ENCODE data around the gene PIK3R4. TPM values are rescaled to one million over a fixed set of nuclear protein-coding genes. Genes with fewer than 3 reads are reported as not detected.

The PIK3R4 gene
- total RNA-seq, 2 experiments from 2014 or later = 13.7 to 14.5 TPM

- POLR2A ChIA-PET = no interaction called here
Measured at GRCh38 chr3:130783629-130784028, 37.0 kb upstream of the PIK3R4 start.

DNA sequence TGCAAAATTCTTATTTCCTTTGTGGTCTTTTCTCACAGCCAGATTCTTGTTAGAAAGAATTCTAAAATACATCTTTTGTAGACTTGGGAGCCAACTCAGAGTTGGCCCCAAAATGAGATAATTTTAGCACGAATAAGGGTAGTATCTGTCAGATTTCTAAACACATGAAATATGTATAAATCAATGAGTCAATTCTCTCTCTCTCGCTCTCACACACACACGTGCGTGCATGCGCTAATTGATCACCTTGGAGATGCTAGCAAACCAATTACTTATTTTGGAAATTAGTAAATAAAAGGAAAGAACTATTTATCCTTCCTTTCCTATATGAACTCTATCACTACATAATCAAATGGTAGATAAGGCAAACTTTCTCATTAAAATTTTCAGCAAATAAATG, 32.9 kb upstream of the PIK3R4 start:
- intact Hi-C loops (cut with DNase I, micrococcal nuclease) = no loop called here
- ChIA-PET CTCF (no interaction called here), POLR2A (no interaction called here)
- no peak overlapping the region for H3K4me3 ChIP-seq (ENCODE audit: low read length)
- H3K27me3 Mint-ChIP-seq = no peaks in the 10 kb centered on the region
- H3K9me3 ChIP-seq (ENCODE audit: control insufficient read depth in 1 of 2, insufficient read depth in 1 of 2, low read length in 2 of 2) = no peaks in the 10 kb centered on the region
- H3K27ac Mint-ChIP-seq = no peak overlapping the region
- H3K9me3 Mint-ChIP-seq = no peaks in the 10 kb centered on the region
- TF ChIP-seq CTCF (IDR thresholded peaks at IDR 0.05) = no peak
- H3K27ac ChIP-seq (ENCODE audit: low read depth in 1 of 2, low read length in 2 of 2) = no peak overlapping the region
- no peaks in the 10 kb centered on the region for H3K36me3 Mint-ChIP-seq (ENCODE audit: low read depth)
- no peaks in the 10 kb centered on the region for H3K27me3 ChIP-seq (ENCODE audit: control insufficient read depth in 1 of 2, insufficient read depth in 2 of 2, low read length in 2 of 2)
- no peak overlapping the region for H3K4me3 Mint-ChIP-seq
- H3K36me3 ChIP-seq (ENCODE audit: insufficient read depth, low read length) = no peaks in the 10 kb centered on the region
- H3K4me1 Mint-ChIP-seq (ENCODE audit: low read depth) = no peaks in the 10 kb centered on the region
- DNase-seq (no peak), ATAC-seq (ENCODE audit: poor library complexity) (no peak)
- H3K4me1 ChIP-seq (ENCODE audit: insufficient read depth, low read length) = no peaks in the 10 kb centered on the region

More at GRCh38 chr3:130783629-130784028, 37.0 kb upstream of the PIK3R4 start:
- Histone ChIP-seq H3K4me1 (ENCODE audit: insufficient read depth, low read length) (no peaks in the 10 kb centered on the region), H3K27ac (ENCODE audit: low read depth in 1 of 2, low read length in 2 of 2) (no peak overlapping the region), H3K36me3 (ENCODE audit: insufficient read depth, low read length) (no peaks in the 10 kb centered on the region), H3K27me3 (ENCODE audit: control insufficient read depth in 1 of 2, insufficient read depth in 2 of 2, low read length in 2 of 2) (no peaks in the 10 kb centered on the region), H3K4me3 (ENCODE audit: low read length) (no peak overlapping the region), H3K9me3 (ENCODE audit: control insufficient read depth in 1 of 2, insufficient read depth in 1 of 2, low read length in 2 of 2) (no peaks in the 10 kb centered on the region)
- H3K36me3 Mint-ChIP-seq (ENCODE audit: low read depth) = no peaks in the 10 kb centered on the region
- no peaks in the 10 kb centered on the region for H3K27me3 Mint-ChIP-seq
- no peak overlapping the region for H3K27ac Mint-ChIP-seq
- no peak for DNase-seq
- no peaks in the 10 kb centered on the region for H3K4me1 Mint-ChIP-seq (ENCODE audit: low read depth)
- intact Hi-C loops (cut with DNase I, micrococcal nuclease) = no loop called here
- CTCF ChIA-PET = no interaction called here
- no peaks in the 10 kb centered on the region for H3K9me3 Mint-ChIP-seq
- TF ChIP-seq CTCF (IDR thresholded peaks at IDR 0.05) = no peak
- ATAC-seq (ENCODE audit: poor library complexity) = no peak
- H3K4me3 Mint-ChIP-seq = no peak overlapping the region

DNA sequence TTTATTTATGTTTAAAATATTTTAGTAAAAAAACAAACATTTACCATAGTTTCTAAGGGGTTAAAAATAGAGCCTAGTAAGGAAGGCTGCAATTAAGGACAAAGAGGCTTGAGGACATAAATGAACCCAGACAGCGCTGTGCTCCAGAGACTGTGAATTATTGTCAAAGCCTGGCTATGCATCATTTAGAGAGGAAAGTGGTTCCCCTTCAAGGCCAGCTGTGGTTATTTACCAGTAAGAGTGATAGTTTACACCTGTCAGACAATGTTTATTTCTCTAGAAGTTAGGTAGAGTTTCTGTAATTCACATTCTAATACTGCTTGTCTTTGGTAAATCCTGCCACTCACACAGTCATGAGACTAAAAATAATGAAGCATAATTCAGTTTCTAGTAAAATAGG, 32.4 kb upstream of the PIK3R4 start:
- Mint-ChIP-seq H3K27me3 (no peaks in the 10 kb centered on the region), H3K27ac (no peak overlapping the region), H3K36me3 (ENCODE audit: low read depth) (no peaks in the 10 kb centered on the region), H3K4me3 (no peak overlapping the region), H3K9me3 (no peaks in the 10 kb centered on the region), H3K4me1 (ENCODE audit: low read depth) (no peaks in the 10 kb centered on the region)
- Histone ChIP-seq H3K36me3 (ENCODE audit: insufficient read depth, low read length) (no peaks in the 10 kb centered on the region), H3K4me1 (ENCODE audit: insufficient read depth, low read length) (no peaks in the 10 kb centered on the region), H3K27ac (ENCODE audit: low read depth in 1 of 2, low read length in 2 of 2) (no peak overlapping the region), H3K9me3 (ENCODE audit: control insufficient read depth in 1 of 2, insufficient read depth in 1 of 2, low read length in 2 of 2) (no peaks in the 10 kb centered on the region), H3K4me3 (ENCODE audit: low read length) (no peak overlapping the region), H3K27me3 (ENCODE audit: control insufficient read depth in 1 of 2, insufficient read depth in 2 of 2, low read length in 2 of 2) (no peaks in the 10 kb centered on the region)
- intact Hi-C loops (cut with DNase I, micrococcal nuclease) = no loop called here
- ATAC-seq (ENCODE audit: poor library complexity) (no peak), DNase-seq (no peak)
- ChIA-PET POLR2A (no interaction called here), CTCF (no interaction called here)
- TF ChIP-seq CTCF (IDR thresholded peaks at IDR 0.05) = no peak

Measured in CD4-positive, alpha-beta T cell (primary cell).